PC-3 (cell line): ENCODE results near the gene RAB30.

Source experiments
- EZH2 ChIP-seq: fragments of 300-600 bp; sonication (generic); IDR thresholded peaks from one replicate; pipeline ENCODE4 v1.6.1; 2017; ENCODE audit warnings: antibody characterized with exemption, mild to moderate bottlenecking, low read length; ENCODE audit not compliant: unreplicated experiment
- EZH2phosphoT487 ChIP-seq: fragments of 300-600 bp; sonication (generic); IDR thresholded peaks from 2 replicates; pipeline ENCODE4 v1.6.1; 2018; ENCODE audit warnings: mild to moderate bottlenecking, antibody characterized with exemption, low read length, borderline replicate concordance
- TF ChIP-seq, protein P1 (sequence below): fragments of 300-600 bp; sonication (generic); conservative IDR thresholded peaks from 2 replicates; pipeline ENCODE4 v1.5.1; 2017; ENCODE audit warnings: antibody characterized with exemption, low read depth, mild to moderate bottlenecking, low read length

DNA sequence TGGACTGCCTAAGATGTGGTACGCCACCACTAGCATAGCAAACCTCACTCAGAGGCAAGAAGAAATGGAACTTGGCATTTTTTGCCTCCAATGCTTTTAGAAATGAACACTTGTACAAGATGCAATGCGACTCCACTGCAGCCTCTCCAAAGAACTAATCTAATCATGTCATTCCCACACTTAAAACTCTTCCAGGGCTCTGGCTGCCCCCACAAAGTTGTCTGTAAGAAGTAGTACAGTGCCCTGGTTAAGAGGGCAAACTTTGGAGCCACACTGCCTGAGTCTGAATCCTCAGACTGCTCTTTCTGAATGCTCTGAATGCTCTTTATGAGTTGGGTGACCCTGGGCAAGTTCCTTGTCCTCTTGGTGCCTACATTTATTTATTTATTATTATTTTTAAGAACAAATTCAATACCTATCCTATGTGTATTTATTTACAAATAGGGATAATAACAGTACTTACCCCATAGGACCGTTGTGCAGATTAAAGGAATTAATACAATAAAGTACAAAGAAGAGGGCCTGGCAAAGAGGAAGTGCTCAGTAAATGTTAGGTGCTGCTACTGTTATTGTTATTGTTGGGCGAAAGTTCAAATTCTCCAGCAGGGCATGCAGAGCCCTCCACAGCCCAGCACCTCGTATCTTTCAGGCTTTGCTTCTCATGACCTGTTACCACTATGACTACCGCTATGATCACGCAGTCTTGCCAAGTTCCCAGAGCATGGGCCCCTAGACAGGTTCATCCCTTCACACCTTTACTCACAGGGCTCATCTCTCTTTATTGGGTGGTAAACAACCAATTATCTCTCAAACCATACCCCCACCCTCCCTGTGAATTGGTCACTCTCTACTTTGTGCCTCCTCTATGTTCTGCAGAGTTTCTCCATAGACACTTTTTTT is 59.3 kb downstream of the RAB30 start:
- TF ChIP-seq, protein P1, sequence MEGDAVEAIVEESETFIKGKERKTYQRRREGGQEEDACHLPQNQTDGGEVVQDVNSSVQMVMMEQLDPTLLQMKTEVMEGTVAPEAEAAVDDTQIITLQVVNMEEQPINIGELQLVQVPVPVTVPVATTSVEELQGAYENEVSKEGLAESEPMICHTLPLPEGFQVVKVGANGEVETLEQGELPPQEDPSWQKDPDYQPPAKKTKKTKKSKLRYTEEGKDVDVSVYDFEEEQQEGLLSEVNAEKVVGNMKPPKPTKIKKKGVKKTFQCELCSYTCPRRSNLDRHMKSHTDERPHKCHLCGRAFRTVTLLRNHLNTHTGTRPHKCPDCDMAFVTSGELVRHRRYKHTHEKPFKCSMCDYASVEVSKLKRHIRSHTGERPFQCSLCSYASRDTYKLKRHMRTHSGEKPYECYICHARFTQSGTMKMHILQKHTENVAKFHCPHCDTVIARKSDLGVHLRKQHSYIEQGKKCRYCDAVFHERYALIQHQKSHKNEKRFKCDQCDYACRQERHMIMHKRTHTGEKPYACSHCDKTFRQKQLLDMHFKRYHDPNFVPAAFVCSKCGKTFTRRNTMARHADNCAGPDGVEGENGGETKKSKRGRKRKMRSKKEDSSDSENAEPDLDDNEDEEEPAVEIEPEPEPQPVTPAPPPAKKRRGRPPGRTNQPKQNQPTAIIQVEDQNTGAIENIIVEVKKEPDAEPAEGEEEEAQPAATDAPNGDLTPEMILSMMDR: no peak
- TF ChIP-seq EZH2phosphoT487 (no peak), EZH2 (no peak)
